Endodermal cell (in vitro differentiated cells): ENCODE data around the gene FCAMR. TPM values are rescaled to one million over a fixed set of nuclear protein-coding genes. Genes with fewer than 3 reads are reported as not detected.

Source experiments
- DNase-seq: peaks from one replicate; pipeline ENCODE4 v3.0.0-alpha.2; 2017
- H3K27ac ChIP-seq: 2 replicates; pipeline ENCODE4 v1.5.1; 2013; ENCODE audit warnings: mild to moderate bottlenecking, low read depth, low read length, moderate library complexity
- H3K27me3 ChIP-seq: 2 replicates; pipeline ENCODE4 v1.6.1; 2013; ENCODE audit warnings: mild to moderate bottlenecking, low read length, moderate library complexity; ENCODE audit not compliant: insufficient read depth, control insufficient read depth, poor library complexity, severe bottlenecking
- H3K36me3 ChIP-seq: 2 replicates; pipeline ENCODE4 v1.7.0; 2013; ENCODE audit warnings: mild to moderate bottlenecking, low read length, moderate library complexity; ENCODE audit not compliant: control insufficient read depth, insufficient read depth
- H3K4me1 ChIP-seq: one replicate; pipeline ENCODE4 v1.7.0; 2013; ENCODE audit warnings: low read length; ENCODE audit not compliant: control insufficient read depth, insufficient read depth
- H3K4me3 ChIP-seq: 2 replicates; pipeline ENCODE4 v1.5.1; 2013; ENCODE audit warnings: mild to moderate bottlenecking, low read length, moderate library complexity
- H3K9ac ChIP-seq: 2 replicates; pipeline ENCODE4 v1.6.1; 2013; ENCODE audit warnings: mild to moderate bottlenecking, low read length, moderate library complexity; ENCODE audit not compliant: poor library complexity, severe bottlenecking; ENCODE audit errors: extremely low read depth
- H3K9me3 ChIP-seq: 2 replicates; pipeline ENCODE4 v1.6.1; 2013; ENCODE audit warnings: mild to moderate bottlenecking, low read length, moderate library complexity; ENCODE audit not compliant: control insufficient read depth
- H3K27ac Mint-ChIP-seq: 2 replicates; pipeline ENCODE4 v1.8.0; 2020; ENCODE audit warnings: mixed read lengths
- H3K27me3 Mint-ChIP-seq: 2 replicates; pipeline ENCODE4 v1.8.0; 2021; ENCODE audit warnings: mild to moderate bottlenecking, mixed read lengths; ENCODE audit not compliant: insufficient read depth
- H3K36me3 Mint-ChIP-seq: 2 replicates; pipeline ENCODE4 v1.8.0; 2020; ENCODE audit warnings: low read depth, mixed read lengths
- H3K4me1 Mint-ChIP-seq: 2 replicates; pipeline ENCODE4 v1.8.0; 2020; ENCODE audit warnings: mixed read lengths
- H3K4me3 Mint-ChIP-seq: 2 replicates; pipeline ENCODE4 v1.8.0; 2020; ENCODE audit warnings: mild to moderate bottlenecking, moderate library complexity, mixed read lengths
- H3K9me3 Mint-ChIP-seq: 2 replicates; pipeline ENCODE4 v1.8.0; 2020; ENCODE audit warnings: mild to moderate bottlenecking, mixed read lengths
- WGBS, 2 experiments: methylation state at CpG; one replicate each; pipeline versions ENCODE4 v1.1.5 to v1.1.7; 2013; ENCODE audit warnings: missing lambda C conversion rate in 2 of 2, mixed read lengths in 1 of 2; ENCODE audit not compliant: insufficient coverage in 1 of 2, insufficient read length in 1 of 2; 5-methylcytosine and 5-hydroxymethylcytosine counted together
- total RNA-seq, 2 donors: library from RNA; stranded (reverse); fragmentation: NEBNext Ultra II Directional in 1 of 2; extraction: Animal tissue kit (Norgen Biotek cat#: 25700) in 1 of 2; gene quantifications; 2 replicates in 1 of 2; 3 replicates in 1 of 2; pipeline ENCODE4 v1.2.1, GENCODE V29; 2021
- TF ChIP-seq, protein P1 (sequence below): fragments of 200-600 bp; sonication (generic); conservative IDR thresholded peaks from 2 replicates; pipeline ENCODE4 v1.5.0; 2021; ENCODE audit warnings: antibody characterized with exemption, mild to moderate bottlenecking

FCAMR gene
- total RNA-seq, 2 donors from 2014 or later: not detected

DNA sequence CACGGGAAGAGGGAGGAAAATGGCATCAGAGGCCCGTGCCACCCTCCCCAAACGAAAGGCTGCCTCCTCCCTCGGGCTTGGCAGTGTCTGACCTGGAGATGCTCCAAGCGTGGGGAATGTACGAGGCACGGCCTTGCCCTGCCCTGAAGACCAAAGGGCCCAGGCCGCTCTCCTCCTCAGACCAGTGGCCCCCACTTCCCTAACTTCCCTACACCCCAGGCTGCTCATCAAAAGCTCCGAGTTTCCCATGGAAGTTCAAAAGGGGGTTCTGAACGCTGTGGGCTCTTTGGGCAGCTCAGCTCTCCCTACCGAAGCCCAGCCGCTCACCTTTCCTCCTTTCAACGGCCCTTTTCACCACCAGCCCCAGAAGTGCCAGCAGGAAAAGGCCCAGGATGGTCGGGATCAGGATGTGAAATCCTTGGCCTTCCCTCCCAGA is 60.4 kb downstream of the FCAMR start:
- DNase-seq: peak; percentile 69
- peaks cover 61% of the 10 kb centered on the region for H3K27me3 ChIP-seq
- no peaks in the 10 kb centered on the region for H3K9me3 Mint-ChIP-seq
- H3K4me3 ChIP-seq: peak overlapping the region; percentile 77
- peak overlapping the region; percentile 54 for H3K4me3 Mint-ChIP-seq
- no peak overlapping the region for H3K27ac Mint-ChIP-seq
- H3K27me3 Mint-ChIP-seq: peaks cover 69% of the 10 kb centered on the region
- H3K9me3 ChIP-seq: no peaks in the 10 kb centered on the region
- no peak overlapping the region for H3K9ac ChIP-seq
- 22 to 31% methylated on average over 6 to 14 of the region's 14 CpGs for WGBS, 2 experiments
- peaks cover 4% of the 10 kb centered on the region for H3K4me1 Mint-ChIP-seq
- H3K4me1 ChIP-seq: no peaks in the 10 kb centered on the region
- H3K36me3 ChIP-seq: no peaks in the 10 kb centered on the region
- H3K27ac ChIP-seq: no peak overlapping the region
- TF ChIP-seq, protein P1, sequence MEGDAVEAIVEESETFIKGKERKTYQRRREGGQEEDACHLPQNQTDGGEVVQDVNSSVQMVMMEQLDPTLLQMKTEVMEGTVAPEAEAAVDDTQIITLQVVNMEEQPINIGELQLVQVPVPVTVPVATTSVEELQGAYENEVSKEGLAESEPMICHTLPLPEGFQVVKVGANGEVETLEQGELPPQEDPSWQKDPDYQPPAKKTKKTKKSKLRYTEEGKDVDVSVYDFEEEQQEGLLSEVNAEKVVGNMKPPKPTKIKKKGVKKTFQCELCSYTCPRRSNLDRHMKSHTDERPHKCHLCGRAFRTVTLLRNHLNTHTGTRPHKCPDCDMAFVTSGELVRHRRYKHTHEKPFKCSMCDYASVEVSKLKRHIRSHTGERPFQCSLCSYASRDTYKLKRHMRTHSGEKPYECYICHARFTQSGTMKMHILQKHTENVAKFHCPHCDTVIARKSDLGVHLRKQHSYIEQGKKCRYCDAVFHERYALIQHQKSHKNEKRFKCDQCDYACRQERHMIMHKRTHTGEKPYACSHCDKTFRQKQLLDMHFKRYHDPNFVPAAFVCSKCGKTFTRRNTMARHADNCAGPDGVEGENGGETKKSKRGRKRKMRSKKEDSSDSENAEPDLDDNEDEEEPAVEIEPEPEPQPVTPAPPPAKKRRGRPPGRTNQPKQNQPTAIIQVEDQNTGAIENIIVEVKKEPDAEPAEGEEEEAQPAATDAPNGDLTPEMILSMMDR: no peak
- no peaks in the 10 kb centered on the region for H3K36me3 Mint-ChIP-seq

DNA sequence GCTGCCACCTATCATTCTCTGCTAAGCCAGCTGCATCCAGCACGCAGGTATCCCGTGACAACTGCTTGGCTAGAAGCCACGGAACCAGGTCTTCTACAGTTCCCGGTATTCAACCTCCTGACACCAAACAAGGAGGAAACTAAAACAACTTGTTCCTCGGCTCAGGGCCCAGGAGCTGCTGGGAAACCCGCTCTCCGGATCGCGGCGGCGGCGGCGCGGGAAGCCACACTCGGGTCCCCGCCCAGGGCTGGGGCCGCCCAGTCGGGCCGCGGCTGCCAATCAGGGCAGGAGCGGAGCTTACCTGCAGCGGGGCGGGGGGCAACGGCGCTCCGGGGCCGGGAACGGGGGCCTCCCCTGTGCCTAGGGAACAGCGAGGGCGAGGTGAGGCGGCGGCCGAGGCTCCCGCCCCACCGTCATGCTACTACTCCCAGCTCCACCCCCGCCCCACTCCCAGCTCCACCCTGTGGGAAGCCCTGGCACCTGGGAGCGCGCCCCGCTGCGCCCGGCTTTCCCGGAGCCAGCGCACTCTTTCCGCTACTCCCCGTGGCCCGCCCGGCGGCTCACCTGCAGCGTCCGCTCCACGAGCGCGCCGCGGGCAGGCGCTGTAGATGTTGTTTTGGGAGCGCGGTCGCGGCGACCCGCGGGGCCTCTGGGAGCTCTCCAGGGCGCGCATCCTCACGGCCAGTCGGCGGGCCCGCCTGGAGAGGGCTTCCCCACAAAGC is 60.9 kb downstream of the FCAMR start:
- H3K27me3 ChIP-seq: peaks cover 61% of the 10 kb centered on the region
- H3K27ac ChIP-seq: no peak overlapping the region
- H3K4me1 ChIP-seq: no peaks in the 10 kb centered on the region
- Mint-ChIP-seq H3K27ac (no peak overlapping the region), H3K4me1 (peaks cover 4% of the 10 kb centered on the region), H3K4me3 (peak overlapping the region; percentile 54), H3K36me3 (no peaks in the 10 kb centered on the region), H3K27me3 (peaks cover 73% of the 10 kb centered on the region), H3K9me3 (no peaks in the 10 kb centered on the region)
- no peak overlapping the region for H3K9ac ChIP-seq
- no peaks in the 10 kb centered on the region for H3K36me3 ChIP-seq
- WGBS, 2 experiments: 1 to 2% methylated on average over 32 to 69 of the region's 69 CpGs
- no peaks in the 10 kb centered on the region for H3K9me3 ChIP-seq
- H3K4me3 ChIP-seq: peak overlapping the region; percentile 77
- TF ChIP-seq, protein P1: peak; percentile 2
- DNase-seq: peak; percentile 90

DNA sequence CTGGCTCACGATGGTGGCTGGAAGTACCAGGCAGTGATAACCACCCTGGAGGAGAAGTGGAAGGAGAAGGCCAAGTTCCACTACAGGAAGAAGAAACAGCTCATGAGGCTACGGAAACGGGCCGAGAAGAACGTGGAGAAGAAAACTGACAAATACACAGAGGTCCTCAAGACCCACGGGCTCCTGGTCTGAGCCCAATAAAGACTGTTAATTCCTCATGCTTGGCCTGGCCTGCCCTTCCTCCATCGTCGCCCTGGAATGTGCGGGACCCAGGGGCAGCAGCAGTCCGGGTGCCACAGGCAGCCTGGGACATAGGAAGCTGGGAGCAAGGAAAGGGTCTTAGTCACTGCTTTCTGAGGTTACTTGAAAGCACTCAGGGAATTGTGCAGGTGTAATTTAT is 62.2 kb downstream of the FCAMR start:
- Mint-ChIP-seq H3K4me1 (peaks cover 4% of the 10 kb centered on the region), H3K36me3 (no peaks in the 10 kb centered on the region), H3K4me3 (no peak overlapping the region), H3K27ac (no peak overlapping the region), H3K9me3 (no peaks in the 10 kb centered on the region), H3K27me3 (peaks cover 69% of the 10 kb centered on the region)
- 92 to 94% methylated on average over 2 to 10 of the region's 10 CpGs for WGBS, 2 experiments
- no peak overlapping the region for H3K9ac ChIP-seq
- DNase-seq: no peak
- no peak overlapping the region for H3K4me3 ChIP-seq
- H3K9me3 ChIP-seq: no peaks in the 10 kb centered on the region
- TF ChIP-seq, protein P1: no peak
- no peak overlapping the region for H3K27ac ChIP-seq
- no peaks in the 10 kb centered on the region for H3K4me1 ChIP-seq
- H3K36me3 ChIP-seq: no peaks in the 10 kb centered on the region
- peaks cover 59% of the 10 kb centered on the region for H3K27me3 ChIP-seq

Other genes starting within 250 kb of the FCAMR start
- not detected for gene IL19, start 199.7 kb downstream of the FCAMR start, total RNA-seq
- gene IL10, start 198.0 kb downstream of the FCAMR start, total RNA-seq: not detected
- gene IL20, start 104.8 kb downstream of the FCAMR start, total RNA-seq: not detected
- not detected for gene IL24, start 73.0 kb downstream of the FCAMR start, total RNA-seq
- gene FCMR, start 48.5 kb downstream of the FCAMR start, total RNA-seq: not detected
- gene PIGR, start 24.0 kb downstream of the FCAMR start, total RNA-seq: not detected
- gene C1orf116, start 62.3 kb upstream of the FCAMR start, total RNA-seq: under 1 TPM; 0.55 to 0.60 TPM
- 10 to 100 TPM; 10.8 to 18.8 TPM for gene YOD1, start 80.7 kb upstream of the FCAMR start, total RNA-seq
- 10 to 100 TPM; 11.2 to 13.4 TPM for gene PFKFB2, start 82.8 kb upstream of the FCAMR start, total RNA-seq
- gene C4BPB, start 118.4 kb upstream of the FCAMR start, total RNA-seq: not detected
- gene C4BPA, start 133.8 kb upstream of the FCAMR start, total RNA-seq: not detected